SK-N-DZ (cell line): ENCODE results near the gene UACA.
"Not testable (repeated sequence)": the region's sequence is repeated elsewhere in the genome, so short reads cannot be mapped to it uniquely, and the experiment has no call there.

ENCODE experiments used
- DNase-seq: peaks from one replicate; pipeline ENCODE4 v3.0.0-alpha.2; 2015; ENCODE audit warnings: low spot score

UACA gene

GRCh38 chr15:70632079-70632478 is 131.3 kb downstream of the UACA start:
- no peak for DNase-seq

GRCh38 chr15:70629735-70630273 is 133.6 kb downstream of the UACA start:
- no peak for DNase-seq

GRCh38 chr15:70628549-70628896 is 134.8 kb downstream of the UACA start:
- no peak for DNase-seq

- no peak for DNase-seq
These were observed 135.4 kb downstream of the UACA start for GRCh38 chr15:70627734-70628548.

GRCh38 chr15:70627322-70627721 is 136.0 kb downstream of the UACA start:
- no peak for DNase-seq

- DNase-seq = no peak
These were observed 137.9 kb downstream of the UACA start for GRCh38 chr15:70625438-70625837.

GRCh38 chr15:70625011-70625410 is 138.3 kb downstream of the UACA start:
- no peak for DNase-seq

- no peak for DNase-seq
These were observed 144.4 kb downstream of the UACA start for GRCh38 chr15:70618929-70619328.

- no peak for DNase-seq
These were observed 145.5 kb downstream of the UACA start for GRCh38 chr15:70617911-70618287.

GRCh38 chr15:70617076-70617910 is 146.1 kb downstream of the UACA start:
- DNase-seq = peak; percentile 69

- DNase-seq = not testable (repeated sequence)
These were observed 147.0 kb downstream of the UACA start for GRCh38 chr15:70616311-70616756.

GRCh38 chr15:70615435-70616310 is 147.7 kb downstream of the UACA start:
- DNase-seq = no peak

GRCh38 chr15:70614221-70614620 is 149.1 kb downstream of the UACA start:
- no peak for DNase-seq

GRCh38 chr15:70613271-70613670 is 150.1 kb downstream of the UACA start:
- DNase-seq = no peak

- no peak for DNase-seq
These were observed 152.1 kb downstream of the UACA start for GRCh38 chr15:70611286-70611685.

GRCh38 chr15:70610541-70610940 is 152.8 kb downstream of the UACA start:
- no peak for DNase-seq

GRCh38 chr15:70609889-70610288 is 153.5 kb downstream of the UACA start:
- DNase-seq = no peak

- no peak for DNase-seq
These were observed 155.2 kb downstream of the UACA start for GRCh38 chr15:70608144-70608543.

GRCh38 chr15:70605606-70606410 is 157.6 kb downstream of the UACA start:
- no peak for DNase-seq

GRCh38 chr15:70604666-70605315 is 158.6 kb downstream of the UACA start:
- no peak for DNase-seq
